Panc1 (cell line): ENCODE measurements around the gene RMI1. TPM values are rescaled to one million over a fixed set of nuclear protein-coding genes. Genes with fewer than 3 reads are reported as not detected.
A peak's percentile ranks its signal among the peaks of the same experiment; 100 is the strongest.

ENCODE experiments used
- ATAC-seq: fragments of 200-7000 bp; cut with Tn5 transposase; 2 replicates; pipeline ENCODE4 v1.9.1; 2020; ENCODE audit warnings: mild to moderate bottlenecking, moderate library complexity
- BruUV-seq: library from RNA; stranded (reverse); fragments of 400-500 nt; replicated peaks from 2 replicates; lab custom pipeline; 2021; lab: Mats Ljungman, UMichigan
- CTCF ChIA-PET: fragments of 300-600 bp; sonication (Branson Sonifier 250); formaldehyde crosslinking; loops from one replicate; lab custom pipeline; 2022; ENCODE audit warnings: antibody characterized with exemption; lab: Charles Lee
- POLR2A ChIA-PET: fragments of 300-600 bp; sonication (Branson Sonifier 250); formaldehyde crosslinking; loops from one replicate; lab custom pipeline; 2022; ENCODE audit warnings: antibody characterized with exemption; lab: Charles Lee
- DNase-seq: peaks from one replicate; pipeline ENCODE4 v3.0.0-alpha.2; 2010; ENCODE audit warnings: low read depth, low spot score
- H3K27ac ChIP-seq: 2 replicates; pipeline ENCODE4 v1.5.1; 2011; ENCODE audit warnings: mild to moderate bottlenecking, low read length, inconsistent platforms
- H3K27me3 ChIP-seq: fragments of 200-500 bp; sonication (Bioruptor generic); 2 replicates; pipeline ENCODE4 v1.6.0; 2014; ENCODE audit warnings: low read length, inconsistent platforms; ENCODE audit not compliant: control insufficient read depth, insufficient read depth
- H3K36me3 ChIP-seq: fragments of 200-500 bp; sonication (Bioruptor generic); 2 replicates; pipeline ENCODE4 v1.5.1; 2014; ENCODE audit warnings: inconsistent platforms, mild to moderate bottlenecking, low read length, moderate library complexity; ENCODE audit not compliant: control insufficient read depth, insufficient read depth
- H3K4me1 ChIP-seq: 2 replicates; pipeline ENCODE4 v1.5.1; 2011; ENCODE audit warnings: inconsistent platforms, mild to moderate bottlenecking, low read length, moderate library complexity; ENCODE audit not compliant: control insufficient read depth, insufficient read depth
- H3K4me3 ChIP-seq, 2 experiments: 2 replicates each; pipeline ENCODE4 v1.5.1; 2011 to 2012; ENCODE audit warnings: low read depth in 2 of 2, low read length in 2 of 2, mild to moderate bottlenecking in 2 of 2, inconsistent platforms in 1 of 2, moderate library complexity in 1 of 2
- H3K9me3 ChIP-seq: fragments of 200-500 bp; sonication (Bioruptor generic); 2 replicates; pipeline ENCODE4 v1.5.1; 2014; ENCODE audit warnings: low read depth, mild to moderate bottlenecking, inconsistent platforms, low read length, moderate library complexity; ENCODE audit not compliant: control insufficient read depth, insufficient read depth
- POLR2AphosphoS5 ChIP-seq: IDR thresholded peaks from 2 replicates; pipeline ENCODE4 v1.6.1; 2012; ENCODE audit warnings: mild to moderate bottlenecking, low read depth, low read length, moderate library complexity
- SIN3A ChIP-seq: IDR thresholded peaks from 2 replicates; pipeline ENCODE4 v1.6.1; 2012; ENCODE audit warnings: low read depth, mild to moderate bottlenecking, low read length, moderate library complexity, borderline replicate concordance; ENCODE audit not compliant: insufficient read depth
- TCF7L2 ChIP-seq: IDR thresholded peaks from 2 replicates; pipeline ENCODE4 v1.6.1; 2011; ENCODE audit warnings: mild to moderate bottlenecking, low read depth, low read length, inconsistent platforms
- in situ Hi-C: cut with HindIII; loops from 2 replicates; pipeline ENCODE4 v1.10.0; 2016; ENCODE audit warnings: low sequenced_read_pairs, low pct_unique_long_range_greater_than_20kb
- intact Hi-C: fragments of 100-400 bp; cut with micrococcal nuclease; formaldehyde crosslinking; loops from one replicate; pipeline ENCODE4 v1.10.0; 2022; ENCODE audit not compliant: unreplicated experiment
- microRNA-seq: library from miRNA; unstranded; fragments of <30 nt; microRNA quantifications from one replicate; pipeline ENCODE4 v1.1.0, GENCODE V29; 2020; ENCODE audit not compliant: unreplicated experiment
- total RNA-seq: library from RNA; stranded (reverse); gene quantifications from one replicate; pipeline ENCODE4 v1.2.1, GENCODE V29; 2021; ENCODE audit not compliant: unreplicated experiment
- TF ChIP-seq, protein P1 (sequence below), 2 experiments: IDR thresholded peaks; 2 replicates each; pipeline ENCODE4 v1.6.1; 2011 to 2012; ENCODE audit warnings: low read depth in 2 of 2, control low read depth in 1 of 2, low read length in 1 of 2, mild to moderate bottlenecking in 1 of 2, moderate library complexity in 1 of 2; ENCODE audit not compliant: insufficient read depth in 1 of 2
- TF ChIP-seq, protein P2 (sequence below): fragments of 450-650 bp; IDR thresholded peaks from 2 replicates; pipeline ENCODE4 v1.5.1; 2017; ENCODE audit warnings: mild to moderate bottlenecking

The RMI1 gene
- total RNA-seq, 1 experiment from 2014 or later = 14.6 TPM

DNA sequence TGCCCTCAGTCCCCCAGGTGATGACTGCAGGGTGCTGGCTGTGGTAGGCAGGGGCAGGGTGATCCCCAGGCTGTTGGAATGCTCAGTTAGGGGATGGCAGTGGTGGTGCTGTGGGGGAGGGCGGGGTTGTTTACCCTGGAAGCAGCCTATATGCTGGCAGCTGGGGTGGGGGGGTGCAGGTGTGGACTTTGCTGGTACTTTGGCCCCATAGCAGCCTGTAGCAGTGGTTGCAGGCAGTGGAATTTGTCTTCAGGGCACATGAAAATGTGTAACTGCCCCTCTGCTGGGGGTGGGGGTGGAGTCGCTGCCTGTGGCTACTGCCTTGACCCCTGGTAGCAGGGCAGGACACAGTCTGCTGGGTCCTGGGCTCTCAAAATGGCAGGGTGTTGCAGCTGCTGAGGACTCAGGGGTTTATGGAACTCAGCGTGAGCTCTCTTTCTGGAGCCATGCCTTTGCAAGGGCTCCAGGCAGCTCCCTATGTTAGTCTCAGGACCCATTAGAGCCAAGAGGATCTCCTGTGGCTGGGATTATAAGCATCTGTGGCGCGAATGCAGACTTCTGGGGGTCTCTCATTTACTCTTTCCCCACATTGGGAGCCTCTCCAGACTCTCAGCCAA lies 65.0 kb downstream of the RMI1 start:
- ChIA-PET CTCF (no interaction called here), POLR2A (no interaction called here)
- no peaks in the 10 kb centered on the region for H3K9me3 ChIP-seq
- no peaks in the 10 kb centered on the region for H3K4me1 ChIP-seq
- no TSS peak for BruUV-seq
- H3K27me3 ChIP-seq = no peaks in the 10 kb centered on the region
- no peak for ATAC-seq
- TF ChIP-seq, protein P1, sequence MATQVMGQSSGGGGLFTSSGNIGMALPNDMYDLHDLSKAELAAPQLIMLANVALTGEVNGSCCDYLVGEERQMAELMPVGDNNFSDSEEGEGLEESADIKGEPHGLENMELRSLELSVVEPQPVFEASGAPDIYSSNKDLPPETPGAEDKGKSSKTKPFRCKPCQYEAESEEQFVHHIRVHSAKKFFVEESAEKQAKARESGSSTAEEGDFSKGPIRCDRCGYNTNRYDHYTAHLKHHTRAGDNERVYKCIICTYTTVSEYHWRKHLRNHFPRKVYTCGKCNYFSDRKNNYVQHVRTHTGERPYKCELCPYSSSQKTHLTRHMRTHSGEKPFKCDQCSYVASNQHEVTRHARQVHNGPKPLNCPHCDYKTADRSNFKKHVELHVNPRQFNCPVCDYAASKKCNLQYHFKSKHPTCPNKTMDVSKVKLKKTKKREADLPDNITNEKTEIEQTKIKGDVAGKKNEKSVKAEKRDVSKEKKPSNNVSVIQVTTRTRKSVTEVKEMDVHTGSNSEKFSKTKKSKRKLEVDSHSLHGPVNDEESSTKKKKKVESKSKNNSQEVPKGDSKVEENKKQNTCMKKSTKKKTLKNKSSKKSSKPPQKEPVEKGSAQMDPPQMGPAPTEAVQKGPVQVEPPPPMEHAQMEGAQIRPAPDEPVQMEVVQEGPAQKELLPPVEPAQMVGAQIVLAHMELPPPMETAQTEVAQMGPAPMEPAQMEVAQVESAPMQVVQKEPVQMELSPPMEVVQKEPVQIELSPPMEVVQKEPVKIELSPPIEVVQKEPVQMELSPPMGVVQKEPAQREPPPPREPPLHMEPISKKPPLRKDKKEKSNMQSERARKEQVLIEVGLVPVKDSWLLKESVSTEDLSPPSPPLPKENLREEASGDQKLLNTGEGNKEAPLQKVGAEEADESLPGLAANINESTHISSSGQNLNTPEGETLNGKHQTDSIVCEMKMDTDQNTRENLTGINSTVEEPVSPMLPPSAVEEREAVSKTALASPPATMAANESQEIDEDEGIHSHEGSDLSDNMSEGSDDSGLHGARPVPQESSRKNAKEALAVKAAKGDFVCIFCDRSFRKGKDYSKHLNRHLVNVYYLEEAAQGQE (IDR thresholded peaks at IDR 0.05; ENCODE audit: insufficient read depth in 1 of 2, low read depth in 2 of 2, low read length in 1 of 2) = no peak
- TF ChIP-seq POLR2AphosphoS5 = no peak
- TF ChIP-seq, protein P2, sequence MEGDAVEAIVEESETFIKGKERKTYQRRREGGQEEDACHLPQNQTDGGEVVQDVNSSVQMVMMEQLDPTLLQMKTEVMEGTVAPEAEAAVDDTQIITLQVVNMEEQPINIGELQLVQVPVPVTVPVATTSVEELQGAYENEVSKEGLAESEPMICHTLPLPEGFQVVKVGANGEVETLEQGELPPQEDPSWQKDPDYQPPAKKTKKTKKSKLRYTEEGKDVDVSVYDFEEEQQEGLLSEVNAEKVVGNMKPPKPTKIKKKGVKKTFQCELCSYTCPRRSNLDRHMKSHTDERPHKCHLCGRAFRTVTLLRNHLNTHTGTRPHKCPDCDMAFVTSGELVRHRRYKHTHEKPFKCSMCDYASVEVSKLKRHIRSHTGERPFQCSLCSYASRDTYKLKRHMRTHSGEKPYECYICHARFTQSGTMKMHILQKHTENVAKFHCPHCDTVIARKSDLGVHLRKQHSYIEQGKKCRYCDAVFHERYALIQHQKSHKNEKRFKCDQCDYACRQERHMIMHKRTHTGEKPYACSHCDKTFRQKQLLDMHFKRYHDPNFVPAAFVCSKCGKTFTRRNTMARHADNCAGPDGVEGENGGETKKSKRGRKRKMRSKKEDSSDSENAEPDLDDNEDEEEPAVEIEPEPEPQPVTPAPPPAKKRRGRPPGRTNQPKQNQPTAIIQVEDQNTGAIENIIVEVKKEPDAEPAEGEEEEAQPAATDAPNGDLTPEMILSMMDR = no peak
- TF ChIP-seq TCF7L2 = no peak
- no peak for TF ChIP-seq SIN3A
- H3K36me3 ChIP-seq = no peaks in the 10 kb centered on the region
- no peak overlapping the region for H3K4me3 ChIP-seq
- intact Hi-C loops (no loop called here), in situ Hi-C loops (no loop called here)
- no peak for DNase-seq
- no peak overlapping the region for H3K27ac ChIP-seq

Small RNA genes within 50 kb of the gene (microRNA-seq; reads per million reads assigned to microRNA genes)
- gene MIR7-1 = 73.4 reads per million, percentile 53 among the genes with 10 or more reads in this experiment

Other genes starting within 250 kb of the RMI1 start
- 5.2 TPM for gene GKAP1, start 163.0 kb upstream of the RMI1 start, total RNA-seq
- gene KIF27, start 59.4 kb upstream of the RMI1 start, total RNA-seq = 3.4 TPM
- 495 TPM for gene HNRNPK, start 590 bp upstream of the RMI1 start, total RNA-seq